HG03354 (cell line): ENCODE results near the gene TAS2R4.
"Not testable (repeated sequence)": the region's sequence is repeated elsewhere in the genome, so short reads cannot be mapped to it uniquely, and the experiment has no call there.

Source experiments
- ATAC-seq: cut with Tn5 transposase; IDR thresholded peaks from one replicate; pipeline ENCODE4 v1.9.1; 2021; ENCODE audit warnings: mild to moderate bottlenecking; ENCODE audit not compliant: unreplicated experiment, poor library complexity, severe bottlenecking

Gene TAS2R4

DNA sequence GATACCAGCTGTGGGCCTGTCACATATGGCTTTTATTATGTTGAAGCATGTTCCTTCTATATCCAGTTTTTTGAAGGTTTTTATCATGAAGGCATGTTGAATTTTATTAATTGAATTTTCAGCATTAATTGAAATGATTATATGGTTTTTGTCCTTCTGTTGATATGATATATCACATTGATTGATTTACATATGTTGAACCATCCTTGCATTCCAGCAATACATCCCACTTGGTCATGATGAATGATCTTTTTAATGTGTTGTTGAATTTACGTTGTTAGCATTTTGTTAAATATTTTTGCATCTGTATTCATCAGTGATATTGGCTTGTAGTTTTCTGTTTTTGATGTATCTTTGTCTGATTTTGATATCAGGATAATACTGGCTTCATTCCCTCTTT lies 43.6 kb downstream of the TAS2R4 start:
- no peak for ATAC-seq

DNA sequence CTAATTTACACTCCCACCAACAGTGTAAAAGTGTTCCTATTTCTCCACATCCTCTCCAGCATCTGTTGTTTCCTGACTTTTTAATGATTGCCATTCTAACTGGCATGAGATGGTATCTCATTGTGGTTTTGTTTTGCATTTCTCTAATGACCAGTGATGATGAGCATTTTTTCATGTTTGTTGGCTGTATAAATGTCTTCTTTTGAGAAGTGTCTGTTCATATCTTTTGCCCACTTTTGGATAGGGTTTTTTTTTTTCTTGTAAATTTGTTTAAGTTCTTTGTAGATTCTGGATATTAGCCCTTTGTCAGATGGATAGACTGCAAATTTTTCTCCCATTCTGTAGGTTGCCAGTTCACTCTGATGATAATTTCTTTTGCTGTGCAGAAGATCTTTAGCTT lies 46.0 kb downstream of the TAS2R4 start:
- not testable (repeated sequence) for ATAC-seq
